HEK293T (cell line): ENCODE data around the gene BLOC1S6.

Source experiments
- ARNT ChIP-seq: fragments of 450-650 bp; IDR thresholded peaks from 2 replicates; pipeline ENCODE4 v1.6.1; 2017; ENCODE audit warnings: mild to moderate bottlenecking
- BHLHE40 ChIP-seq: fragments of 450-650 bp; IDR thresholded peaks from 2 replicates; pipeline ENCODE4 v1.6.1; 2016; ENCODE audit warnings: mild to moderate bottlenecking, moderate library complexity, borderline replicate concordance
- ELF4 ChIP-seq: fragments of 450-650 bp; IDR thresholded peaks from 2 replicates; pipeline ENCODE4 v1.6.1; 2017; ENCODE audit warnings: antibody characterized with exemption
- FOXA1 ChIP-seq: fragments of 450-650 bp; IDR thresholded peaks from 2 replicates; pipeline ENCODE4 v1.6.1; 2016; ENCODE audit warnings: mild to moderate bottlenecking
- FOXK2 ChIP-seq: fragments of 450-650 bp; IDR thresholded peaks from 2 replicates; pipeline ENCODE4 v1.6.1; 2016; ENCODE audit warnings: mild to moderate bottlenecking
- L3MBTL2 ChIP-seq: fragments of 450-650 bp; conservative IDR thresholded peaks from 2 replicates; pipeline ENCODE4 v1.6.1; 2016; ENCODE audit warnings: mild to moderate bottlenecking
- LEF1 ChIP-seq: fragments of 450-650 bp; IDR thresholded peaks from 2 replicates; pipeline ENCODE4 v1.6.1; 2017; ENCODE audit warnings: mild to moderate bottlenecking, borderline replicate concordance
- SUZ12 ChIP-seq: fragments of 450-650 bp; IDR thresholded peaks from 2 replicates; pipeline ENCODE4 v1.6.1; 2016; ENCODE audit warnings: mild to moderate bottlenecking
- TARDBP ChIP-seq: fragments of 450-650 bp; IDR thresholded peaks from 2 replicates; pipeline ENCODE4 v1.6.1; 2016
- ZNF384 ChIP-seq: fragments of 450-650 bp; IDR thresholded peaks from 2 replicates; pipeline ENCODE4 v1.6.1; 2016

DNA sequence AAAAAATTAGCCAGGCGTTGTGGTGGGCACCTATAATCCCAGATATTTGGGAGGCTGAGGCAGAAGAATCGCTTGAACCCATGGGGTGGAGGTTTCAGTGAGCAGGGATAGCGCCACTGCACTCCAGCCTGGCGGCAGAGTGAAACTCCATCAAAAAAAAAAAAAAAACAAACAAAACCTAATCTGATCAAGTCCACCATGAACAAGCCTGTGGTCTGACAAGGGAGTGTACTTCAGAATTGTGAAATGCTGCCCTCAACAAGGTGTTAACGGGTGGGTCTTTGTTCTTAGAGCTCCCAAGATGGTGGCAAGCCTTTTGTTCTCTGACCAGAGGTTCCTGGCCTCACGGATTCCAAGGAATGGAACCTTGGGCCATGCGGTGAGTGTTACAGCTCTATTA, 40.4 kb upstream of the BLOC1S6 start:
- TF ChIP-seq ARNT (no peak), ZNF384 (no peak), LEF1 (no peak), ELF4 (no peak), FOXA1 (no peak), FOXK2 (no peak), BHLHE40 (no peak), SUZ12 (no peak), TARDBP (no peak), L3MBTL2 (no peak)
